Measurements from ENCODE around the gene PACS2.
"Not testable (repeated sequence)": the region's sequence is repeated elsewhere in the genome, so short reads cannot be mapped to it uniquely, and the experiment has no call there.

PACS2 gene

GRCh38 chr14:105314287-105315200, at the start of gene PACS2:
TSS of gene PACS2 (plus strand) at chr14:105314748. CDS start at chr14:105314919, 171 bp downstream.
- in situ Hi-C loops (cut with HindIII; ENCODE audit: low sequenced_read_pairs): no loop called here

GRCh38 chr14:105267820-105268548, 46.6 kb upstream of the PACS2 start:
- in situ Hi-C loops (cut with HindIII; ENCODE audit: low sequenced_read_pairs): no loop called here

- in situ Hi-C loops (cut with HindIII; ENCODE audit: low sequenced_read_pairs): no loop called here
These were observed 45.7 kb upstream of the PACS2 start for GRCh38 chr14:105268736-105269354.

- in situ Hi-C loops (cut with HindIII; ENCODE audit: low sequenced_read_pairs): no loop called here
These were observed 45.1 kb upstream of the PACS2 start for GRCh38 chr14:105269405-105269804.

- in situ Hi-C loops (cut with HindIII; ENCODE audit: low sequenced_read_pairs): no loop called here
These were observed 43.2 kb upstream of the PACS2 start for GRCh38 chr14:105271224-105271890.

GRCh38 chr14:105272623-105273022, 41.9 kb upstream of the PACS2 start:
- in situ Hi-C loops (cut with HindIII; ENCODE audit: low sequenced_read_pairs): no loop called here

GRCh38 chr14:105273062-105273461, 41.5 kb upstream of the PACS2 start:
- in situ Hi-C loops (cut with HindIII; ENCODE audit: low sequenced_read_pairs): no loop called here

- in situ Hi-C loops (cut with HindIII; ENCODE audit: low sequenced_read_pairs): no loop called here
These were observed 39.9 kb upstream of the PACS2 start for GRCh38 chr14:105274637-105275036.

GRCh38 chr14:105275267-105275946, 39.1 kb upstream of the PACS2 start:
- in situ Hi-C loops (cut with HindIII; ENCODE audit: low sequenced_read_pairs): no loop called here

- in situ Hi-C loops (cut with HindIII; ENCODE audit: low sequenced_read_pairs): not testable (repeated sequence)
These were observed 37.1 kb upstream of the PACS2 start for GRCh38 chr14:105277448-105277847.

- in situ Hi-C loops (cut with HindIII; ENCODE audit: low sequenced_read_pairs): no loop called here
These were observed 34.7 kb upstream of the PACS2 start for GRCh38 chr14:105279642-105280361.

GRCh38 chr14:105280525-105280924, 34.0 kb upstream of the PACS2 start:
- in situ Hi-C loops (cut with HindIII; ENCODE audit: low sequenced_read_pairs): no loop called here

GRCh38 chr14:105281371-105282097, 33.0 kb upstream of the PACS2 start:
- in situ Hi-C loops (cut with HindIII; ENCODE audit: low sequenced_read_pairs): no loop called here

GRCh38 chr14:105282098-105282725, 32.3 kb upstream of the PACS2 start:
- in situ Hi-C loops (cut with HindIII; ENCODE audit: low sequenced_read_pairs): no loop called here

GRCh38 chr14:105283028-105283427, 31.5 kb upstream of the PACS2 start:
- in situ Hi-C loops (cut with HindIII; ENCODE audit: low sequenced_read_pairs): no loop called here

- in situ Hi-C loops (cut with HindIII; ENCODE audit: low sequenced_read_pairs): no loop called here
These were observed 30.6 kb upstream of the PACS2 start for GRCh38 chr14:105283899-105284298.

GRCh38 chr14:105285174-105285573, 29.4 kb upstream of the PACS2 start:
- in situ Hi-C loops (cut with HindIII; ENCODE audit: low sequenced_read_pairs): no loop called here

GRCh38 chr14:105286759-105287144, 27.8 kb upstream of the PACS2 start:
- in situ Hi-C loops (cut with HindIII; ENCODE audit: low sequenced_read_pairs): no loop called here
